Fibroblast of mammary gland (primary cell): Measurements from ENCODE around the gene IFNLR1.

ENCODE experiments used
- DNase-seq: peaks from one replicate; pipeline ENCODE4 v3.0.0-alpha.2; 2010; ENCODE audit warnings: low read depth
- H3K4me3 ChIP-seq: 2 replicates; pipeline ENCODE4 v1.5.1; 2011; ENCODE audit warnings: low read depth, mild to moderate bottlenecking, low read length, moderate library complexity; ENCODE audit not compliant: control insufficient read depth
- TF ChIP-seq, protein P1 (sequence below): conservative IDR thresholded peaks from 2 replicates; pipeline ENCODE4 v1.5.1; 2011; ENCODE audit warnings: low read depth, low read length, inconsistent platforms; ENCODE audit not compliant: control insufficient read depth, insufficient read depth

The IFNLR1 gene

DNA sequence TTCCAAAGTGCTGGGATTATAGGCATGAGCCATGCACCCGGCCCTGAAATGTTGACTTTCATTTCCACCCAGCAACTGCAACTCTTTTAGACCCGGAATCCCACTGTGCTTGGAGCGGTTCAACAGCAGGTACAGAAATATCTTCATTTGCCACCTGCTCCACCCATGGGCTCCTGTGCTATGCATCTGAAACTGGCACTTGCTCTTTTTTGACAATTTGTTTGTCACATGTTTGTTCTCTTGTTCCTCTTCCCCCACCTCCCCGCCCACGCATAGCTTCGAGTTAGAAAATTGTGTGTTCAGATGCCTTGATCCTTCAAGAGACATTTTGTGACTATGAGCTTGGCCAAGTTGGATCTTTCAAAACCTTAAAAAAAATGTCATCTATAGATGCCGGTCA lies 2.4 kb upstream of the IFNLR1 start:
- DNase-seq: no peak
- no peak overlapping the region for H3K4me3 ChIP-seq
- TF ChIP-seq, protein P1, sequence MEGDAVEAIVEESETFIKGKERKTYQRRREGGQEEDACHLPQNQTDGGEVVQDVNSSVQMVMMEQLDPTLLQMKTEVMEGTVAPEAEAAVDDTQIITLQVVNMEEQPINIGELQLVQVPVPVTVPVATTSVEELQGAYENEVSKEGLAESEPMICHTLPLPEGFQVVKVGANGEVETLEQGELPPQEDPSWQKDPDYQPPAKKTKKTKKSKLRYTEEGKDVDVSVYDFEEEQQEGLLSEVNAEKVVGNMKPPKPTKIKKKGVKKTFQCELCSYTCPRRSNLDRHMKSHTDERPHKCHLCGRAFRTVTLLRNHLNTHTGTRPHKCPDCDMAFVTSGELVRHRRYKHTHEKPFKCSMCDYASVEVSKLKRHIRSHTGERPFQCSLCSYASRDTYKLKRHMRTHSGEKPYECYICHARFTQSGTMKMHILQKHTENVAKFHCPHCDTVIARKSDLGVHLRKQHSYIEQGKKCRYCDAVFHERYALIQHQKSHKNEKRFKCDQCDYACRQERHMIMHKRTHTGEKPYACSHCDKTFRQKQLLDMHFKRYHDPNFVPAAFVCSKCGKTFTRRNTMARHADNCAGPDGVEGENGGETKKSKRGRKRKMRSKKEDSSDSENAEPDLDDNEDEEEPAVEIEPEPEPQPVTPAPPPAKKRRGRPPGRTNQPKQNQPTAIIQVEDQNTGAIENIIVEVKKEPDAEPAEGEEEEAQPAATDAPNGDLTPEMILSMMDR: no peak

DNA sequence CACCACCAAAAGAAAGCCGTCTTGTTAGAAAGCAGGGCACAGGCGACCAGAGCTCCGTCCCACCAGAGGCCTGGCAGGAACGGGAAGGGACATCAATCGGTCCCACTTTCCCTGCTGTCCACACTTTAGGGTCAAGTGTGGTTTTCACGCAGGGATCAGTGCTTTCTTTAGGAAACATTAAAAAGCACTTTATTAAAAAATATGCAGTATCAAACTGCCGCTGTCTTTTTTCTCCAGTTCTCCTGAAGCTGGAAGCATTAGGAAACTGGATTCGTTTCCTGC lies 437 bp downstream of the IFNLR1 start:
- TF ChIP-seq, protein P1: no peak
- no peak overlapping the region for H3K4me3 ChIP-seq
- DNase-seq: no peak

DNA sequence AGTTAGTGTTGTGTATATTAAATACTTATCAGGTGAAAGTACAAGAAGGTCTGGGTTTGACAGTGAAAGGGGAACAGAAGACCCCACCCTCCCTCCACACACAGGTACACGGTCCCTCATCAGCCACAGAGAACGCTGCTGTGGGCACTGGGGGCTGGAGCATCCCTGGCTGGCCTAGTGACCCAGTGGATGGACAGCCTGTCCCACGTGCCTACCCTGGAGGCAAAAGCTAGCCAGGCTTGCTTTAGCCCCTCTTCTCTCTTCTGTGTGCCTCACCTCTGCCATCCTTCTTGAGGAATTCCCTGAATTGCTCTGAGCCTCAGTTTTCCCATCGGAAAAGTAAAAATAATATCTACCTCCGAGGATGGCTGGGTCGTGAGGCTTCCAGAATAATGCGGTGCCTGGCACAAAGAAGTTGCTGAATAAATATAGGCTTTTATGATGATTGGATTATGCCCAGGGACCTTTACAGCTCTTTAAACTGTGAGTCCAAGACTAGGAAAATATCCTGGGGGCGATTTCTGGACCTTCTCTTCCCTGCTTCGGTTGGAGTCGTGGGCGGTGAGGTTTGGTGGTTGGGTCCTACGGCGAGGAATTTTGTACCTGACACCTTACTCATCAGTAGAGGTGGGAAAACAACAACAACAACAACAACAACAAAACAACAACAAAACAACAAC lies 918 bp downstream of the IFNLR1 start:
- TF ChIP-seq, protein P1: no peak
- H3K4me3 ChIP-seq: no peak overlapping the region
- no peak for DNase-seq

DNA sequence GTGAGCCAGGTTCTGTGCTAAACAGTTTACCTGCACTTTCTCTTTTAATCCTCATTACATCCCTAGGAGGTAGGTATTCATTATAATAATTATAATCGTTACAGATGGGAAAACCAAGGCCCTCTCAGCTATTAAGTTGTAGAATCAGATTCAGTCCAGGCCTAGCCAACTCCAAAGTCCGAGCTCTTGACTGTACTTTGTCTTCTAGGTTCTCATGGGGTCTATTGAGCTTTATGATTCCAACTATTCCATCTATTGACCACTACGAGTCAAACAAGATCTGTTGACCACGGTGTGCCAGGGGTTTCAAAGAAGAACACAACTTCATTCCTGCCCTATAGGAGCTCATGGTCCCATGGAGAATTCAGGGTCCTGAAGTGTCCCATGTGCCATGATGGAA lies 2.0 kb downstream of the IFNLR1 start:
- no peak for DNase-seq
- TF ChIP-seq, protein P1: no peak
- H3K4me3 ChIP-seq: no peak overlapping the region

DNA sequence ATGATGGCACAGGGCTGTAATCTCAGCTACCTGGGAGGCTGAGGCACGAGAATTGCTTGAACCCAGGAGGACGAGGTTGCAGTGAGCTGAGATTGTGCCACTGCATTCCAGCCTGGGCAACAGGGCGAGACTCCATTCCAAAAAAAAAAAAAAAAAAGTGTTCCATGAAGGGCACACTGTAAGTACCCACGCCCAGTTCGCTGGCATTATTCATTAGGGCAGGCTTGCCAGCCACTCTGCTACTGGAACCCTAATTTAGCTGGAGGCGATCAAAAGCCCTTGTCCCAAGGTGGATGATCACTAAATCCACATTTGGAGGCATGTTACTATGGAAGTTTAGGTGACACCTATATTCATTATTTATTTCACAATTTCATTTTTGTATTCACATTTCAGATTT lies 5.0 kb downstream of the IFNLR1 start:
- H3K4me3 ChIP-seq: no peak overlapping the region
- DNase-seq: no peak

DNA sequence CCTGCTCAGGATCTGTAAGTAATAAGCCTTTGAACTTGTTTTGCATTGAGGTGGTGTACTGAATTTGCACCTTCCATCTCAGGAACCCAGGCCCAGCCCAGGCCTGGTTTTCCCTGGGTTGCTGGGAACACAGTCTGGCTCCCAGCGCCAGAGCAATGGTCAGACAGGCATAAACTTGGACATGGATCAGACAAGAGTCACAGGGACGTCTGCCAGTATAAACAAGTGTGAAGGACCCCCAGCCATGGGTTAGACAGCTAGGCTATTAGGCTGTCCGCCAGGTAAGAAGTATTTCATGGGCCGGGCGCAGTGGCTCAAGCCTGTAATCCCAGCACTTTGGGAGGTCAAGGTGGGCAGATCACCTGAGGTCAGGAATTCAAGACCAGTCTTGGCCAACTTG lies 5.5 kb downstream of the IFNLR1 start:
- no peak overlapping the region for H3K4me3 ChIP-seq
- TF ChIP-seq, protein P1: no peak
- DNase-seq: no peak

More for the DNA sequence above, 5.0 kb downstream of the IFNLR1 start:
- TF ChIP-seq, protein P1: no peak

DNA sequence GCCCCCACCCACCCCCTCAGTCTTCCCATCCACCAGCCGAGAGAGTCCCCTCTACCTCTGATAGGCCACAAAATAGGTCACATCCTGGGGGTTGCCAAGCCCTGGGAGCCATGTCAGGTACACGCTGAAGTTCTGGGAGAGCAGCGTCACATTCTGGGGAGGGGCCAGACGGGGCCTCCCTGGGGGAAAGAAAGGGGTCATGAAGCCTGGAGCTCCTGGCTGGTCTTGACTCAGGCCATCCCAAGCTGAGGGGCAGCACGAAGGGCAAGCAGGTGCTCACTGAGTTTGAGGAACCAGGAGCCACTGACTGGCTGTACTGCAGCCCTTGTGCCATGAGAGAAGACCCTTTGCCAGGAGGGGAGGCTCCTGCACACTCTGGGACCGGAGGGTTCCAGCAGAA lies 6.4 kb downstream of the IFNLR1 start:
- TF ChIP-seq, protein P1: no peak
- H3K4me3 ChIP-seq: no peak overlapping the region
- DNase-seq: no peak
